CD14-positive monocyte (primary cell): ENCODE results near the gene TMEM167B. TPM values are rescaled to one million over a fixed set of nuclear protein-coding genes. Genes with fewer than 3 reads are reported as not detected.
A peak's percentile ranks its signal among the peaks of the same experiment; 100 is the strongest.

ENCODE experiments used
- DNase-seq, 3 donors: peaks; one replicate each; pipeline ENCODE4 v3.0.0-alpha.2; 2011 to 2022
- H2AFZ ChIP-seq: 2 replicates; pipeline ENCODE4 v1.6.0; 2012; ENCODE audit warnings: mild to moderate bottlenecking, low read depth, low read length, inconsistent platforms; ENCODE audit not compliant: insufficient read depth, poor library complexity, severe bottlenecking
- H3K27ac ChIP-seq, 2 donors: 1 replicate in 1 of 2; 2 replicates in 1 of 2; pipeline ENCODE4 v1.5.1; 2012 to 2013; ENCODE audit warnings: low read length in 2 of 2, control low read depth in 1 of 2, inconsistent platforms in 1 of 2, low read depth in 1 of 2, mild to moderate bottlenecking in 1 of 2
- H3K27me3 ChIP-seq, 2 donors: one replicate each; pipeline versions ENCODE4 v1.6.0 to v1.6.1; 2011 to 2013; ENCODE audit warnings: low read length in 2 of 2; ENCODE audit not compliant: control insufficient read depth in 2 of 2, insufficient read depth in 2 of 2
- H3K36me3 ChIP-seq, 2 donors: replicated peaks in 1 of 2; 1 replicate in 1 of 2; 2 replicates in 1 of 2; pipeline versions ENCODE4 v1.5.1 to v1.6.1; 2012 to 2013; ENCODE audit warnings: low read length in 2 of 2, control low read depth in 1 of 2, inconsistent platforms in 1 of 2, mild to moderate bottlenecking in 1 of 2; ENCODE audit not compliant: insufficient read depth in 2 of 2, control insufficient read depth in 1 of 2
- H3K4me1 ChIP-seq, 2 donors: 1 replicate in 1 of 2; 2 replicates in 1 of 2; pipeline versions ENCODE4 v1.5.1 to v1.6.1; 2012 to 2013; ENCODE audit warnings: low read length in 2 of 2, control low read depth in 1 of 2, inconsistent platforms in 1 of 2, mild to moderate bottlenecking in 1 of 2, moderate library complexity in 1 of 2; ENCODE audit not compliant: insufficient read depth in 2 of 2, control insufficient read depth in 1 of 2
- H3K4me2 ChIP-seq: replicated peaks from 2 replicates; pipeline ENCODE3; 2012; ENCODE audit warnings: low read length, moderate library complexity, mild to moderate bottlenecking; ENCODE audit not compliant: poor library complexity, severe bottlenecking; ENCODE audit errors: extremely low read depth
- H3K4me3 ChIP-seq, 3 experiments: fragments of 200-600 bp in 1 of 3; sonication (generic) in 1 of 3; replicated peaks in 1 of 3; 1 replicate in 2 of 3; 2 replicates in 1 of 3; pipeline ENCODE4 v1.5.1; 2011 to 2013; ENCODE audit warnings: low read length in 3 of 3, mild to moderate bottlenecking in 3 of 3, control low read depth in 2 of 3, low read depth in 2 of 3, inconsistent platforms in 1 of 3, moderate library complexity in 1 of 3
- H3K79me2 ChIP-seq: 2 replicates; pipeline ENCODE4 v1.6.0; 2012; ENCODE audit warnings: mild to moderate bottlenecking, control low read depth, inconsistent platforms, low read length, moderate library complexity; ENCODE audit not compliant: insufficient read depth
- H3K9ac ChIP-seq: 2 replicates; pipeline ENCODE4 v1.6.0; 2017; ENCODE audit warnings: low read length, mild to moderate bottlenecking; ENCODE audit not compliant: insufficient read depth, poor library complexity, severe bottlenecking
- H3K9me3 ChIP-seq, 2 donors: replicated peaks in 1 of 2; 1 replicate in 1 of 2; 2 replicates in 1 of 2; pipeline versions ENCODE4 v1.5.1 to v1.6.1; 2012 to 2013; ENCODE audit warnings: low read length in 2 of 2, control low read depth in 1 of 2; ENCODE audit not compliant: control insufficient read depth in 1 of 2, insufficient read depth in 1 of 2
- H4K20me1 ChIP-seq: 2 replicates; pipeline ENCODE4 v1.6.0; 2012; ENCODE audit warnings: mild to moderate bottlenecking, low read length, control low read depth, moderate library complexity; ENCODE audit not compliant: insufficient read depth
- H3K27ac Mint-ChIP-seq, 7 donors: one replicate each; pipeline ENCODE4 v1.8.0; 2020; ENCODE audit warnings: mild to moderate bottlenecking in 7 of 7, mixed read lengths in 7 of 7, moderate library complexity in 6 of 7, inconsistent platforms in 2 of 7
- H3K27me3 Mint-ChIP-seq, 3 donors: one replicate each; pipeline ENCODE4 v1.8.0; 2021 to 2022; ENCODE audit warnings: low read depth in 3 of 3, mild to moderate bottlenecking in 3 of 3, mixed read lengths in 3 of 3, moderate library complexity in 3 of 3, inconsistent platforms in 1 of 3
- H3K36me3 Mint-ChIP-seq, 2 donors: one replicate each; pipeline ENCODE4 v1.8.0; 2020; ENCODE audit warnings: mixed read lengths in 2 of 2, inconsistent platforms in 1 of 2, mild to moderate bottlenecking in 1 of 2
- H3K4me1 Mint-ChIP-seq: one replicate; pipeline ENCODE4 v1.8.0; 2020; ENCODE audit warnings: mild to moderate bottlenecking, mixed read lengths
- H3K4me3 Mint-ChIP-seq, 2 donors: one replicate each; pipeline ENCODE4 v1.8.0; 2020; ENCODE audit warnings: mild to moderate bottlenecking in 2 of 2, mixed read lengths in 2 of 2, moderate library complexity in 1 of 2
- H3K9me3 Mint-ChIP-seq, 7 donors: one replicate each; pipeline ENCODE4 v1.8.0; 2020 to 2022; ENCODE audit warnings: mixed read lengths in 7 of 7, mild to moderate bottlenecking in 6 of 7, moderate library complexity in 6 of 7, inconsistent platforms in 2 of 7
- WGBS: methylation state at CpG from one replicate; pipeline ENCODE4 v1.1.5; 2013; ENCODE audit warnings: missing lambda C conversion rate; ENCODE audit not compliant: insufficient coverage; 5-methylcytosine and 5-hydroxymethylcytosine counted together
- intact Hi-C, 2 donors: fragments of 100-400 bp; cut with micrococcal nuclease; formaldehyde crosslinking; loops; one replicate each; pipeline versions ENCODE4 v1.15.0 to v1.15.1; 2023
- polyA plus RNA-seq, 3 donors: library from polyadenylated mRNA; depleted of rRNA in 1 of 3; unstranded in 2 of 3; stranded (reverse) in 1 of 3; fragments of 300-500 nt in 2 of 3; fragments of >200 nt in 1 of 3; fragmentation: Illumina TruSeq in 2 of 3; gene quantifications; 1 replicate in 2 of 3; 2 replicates in 1 of 3; pipeline ENCODE4 v1.2.3, GENCODE V29; 2012 to 2021
- TF ChIP-seq, protein P1 (sequence below): fragments of 200-600 bp; IDR thresholded peaks from one replicate; pipeline ENCODE4 v1.8.0; 2022; ENCODE audit warnings: antibody characterized with exemption, mild to moderate bottlenecking

The TMEM167B gene
- polyA plus RNA-seq, 3 donors, result 39.2 to 50.8 (median 43.3) TPM

- whole genome bisulfite sequencing, result 94% methylated on average over 11 of the region's 31 CpGs
- Histone ChIP-seq H3K27me3 (no peaks in the 10 kb centered on the region), H2AFZ (peak overlapping the region; percentile 78), H3K4me3 (peak overlapping the region; percentile 14 to 97 (median 81)), H4K20me1 (peaks cover 2% of the 10 kb centered on the region), H3K79me2 (peaks cover 39% of the 10 kb centered on the region), H3K9ac (peak overlapping the region; percentile 82), H3K4me2 (peak overlapping the region; percentile 91), H3K9me3 (no peaks in the 10 kb centered on the region), H3K27ac (peak overlapping the region; percentile 96 to 98), H3K36me3 (peaks cover 14 to 20% of the 10 kb centered on the region in 2 donors), H3K4me1 (peaks cover 35 to 44% of the 10 kb centered on the region in 2 donors)
- H3K4me1 Mint-ChIP-seq, result peaks cover 40% of the 10 kb centered on the region
- H3K27ac Mint-ChIP-seq, result peak overlapping the region; percentile 98 to 99 (median 99)
- intact Hi-C loops, result loop anchor here (1.0 to 5.0 kb wide), 3 partner anchors 10 to 47 kb away; partner anchors contain the start of gene WDR47 (in 1 of the 2)
- peak overlapping the region; percentile 86 to 98 for H3K4me3 Mint-ChIP-seq
- H3K9me3 Mint-ChIP-seq, result peaks cover 0 to 5% (median 0%) of the 10 kb centered on the region in 7 donors
- H3K27me3 Mint-ChIP-seq, result peaks cover 0 to 2% (median 0%) of the 10 kb centered on the region in 3 donors
- DNase-seq, result peak in 2 of 3 donors; percentile 27 to 51
- TF ChIP-seq, protein P1, sequence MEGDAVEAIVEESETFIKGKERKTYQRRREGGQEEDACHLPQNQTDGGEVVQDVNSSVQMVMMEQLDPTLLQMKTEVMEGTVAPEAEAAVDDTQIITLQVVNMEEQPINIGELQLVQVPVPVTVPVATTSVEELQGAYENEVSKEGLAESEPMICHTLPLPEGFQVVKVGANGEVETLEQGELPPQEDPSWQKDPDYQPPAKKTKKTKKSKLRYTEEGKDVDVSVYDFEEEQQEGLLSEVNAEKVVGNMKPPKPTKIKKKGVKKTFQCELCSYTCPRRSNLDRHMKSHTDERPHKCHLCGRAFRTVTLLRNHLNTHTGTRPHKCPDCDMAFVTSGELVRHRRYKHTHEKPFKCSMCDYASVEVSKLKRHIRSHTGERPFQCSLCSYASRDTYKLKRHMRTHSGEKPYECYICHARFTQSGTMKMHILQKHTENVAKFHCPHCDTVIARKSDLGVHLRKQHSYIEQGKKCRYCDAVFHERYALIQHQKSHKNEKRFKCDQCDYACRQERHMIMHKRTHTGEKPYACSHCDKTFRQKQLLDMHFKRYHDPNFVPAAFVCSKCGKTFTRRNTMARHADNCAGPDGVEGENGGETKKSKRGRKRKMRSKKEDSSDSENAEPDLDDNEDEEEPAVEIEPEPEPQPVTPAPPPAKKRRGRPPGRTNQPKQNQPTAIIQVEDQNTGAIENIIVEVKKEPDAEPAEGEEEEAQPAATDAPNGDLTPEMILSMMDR, result peak; percentile 50
- H3K36me3 Mint-ChIP-seq, result peaks cover 17 to 27% of the 10 kb centered on the region in 2 donors
Measured at GRCh38 chr1:109089242-109090015, 1.1 kb upstream of the TMEM167B start.

DNA sequence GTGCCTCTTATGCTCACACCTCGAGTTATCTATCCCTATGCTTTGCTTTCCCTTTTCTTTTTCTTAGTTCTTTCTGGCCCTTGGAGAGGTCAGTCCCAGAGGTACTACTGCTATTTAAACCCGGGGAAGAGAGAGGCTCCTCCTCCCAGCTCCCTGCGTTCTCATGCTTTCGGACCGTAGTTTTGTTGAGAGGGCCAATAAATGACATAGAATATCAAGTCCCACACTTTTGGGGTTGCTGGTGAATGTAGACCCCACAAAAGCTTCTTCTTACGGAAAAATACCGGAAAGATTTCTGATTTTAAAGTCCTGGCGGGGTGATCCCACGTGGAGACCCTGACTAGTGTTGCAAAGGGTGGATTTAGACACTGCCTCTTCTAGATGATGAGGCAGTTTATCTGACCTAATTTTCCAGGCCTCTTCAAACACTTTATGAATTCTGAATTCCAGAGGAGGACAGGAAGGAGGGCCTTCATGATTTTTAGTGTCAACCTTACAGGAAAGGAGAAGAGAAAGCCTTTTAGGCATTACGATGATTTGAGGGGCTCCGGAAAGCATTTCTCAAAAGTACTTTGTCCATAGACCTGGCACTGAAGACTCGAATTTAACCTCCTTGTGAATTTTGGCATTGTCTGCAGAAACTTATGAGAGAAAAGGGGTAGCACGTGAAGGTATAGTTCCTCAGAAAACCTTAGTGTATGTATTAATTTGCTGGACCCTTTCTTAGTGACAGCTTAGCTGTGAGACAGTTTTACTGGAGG, 694 bp downstream of the TMEM167B start:
- H3K9me3 ChIP-seq, result no peaks in the 10 kb centered on the region
- 0% methylated on average over 3 of the region's 13 CpGs for WGBS
- peaks cover 40% of the 10 kb centered on the region for H3K4me1 Mint-ChIP-seq

More for the DNA sequence above, 694 bp downstream of the TMEM167B start:
- H3K9ac ChIP-seq, result peak overlapping the region; percentile 82
- Mint-ChIP-seq H3K27me3 (peaks cover 0 to 2% (median 0%) of the 10 kb centered on the region in 3 donors), H3K36me3 (peaks cover 34 to 43% of the 10 kb centered on the region in 2 donors), H3K9me3 (peaks cover 0 to 5% (median 0%) of the 10 kb centered on the region in 7 donors), H3K4me3 (peak overlapping the region; percentile 86 to 98), H3K27ac (peak overlapping the region; percentile 98 to 99 (median 99))
- TF ChIP-seq, protein P1, result no peak
- H4K20me1 ChIP-seq, result peaks cover 8% of the 10 kb centered on the region
- intact Hi-C loops, result loop anchor here in 1 of 2 donors (2.0 to 5.0 kb wide), 2 partner anchors 16 to 49 kb away; partner anchors contain the start of gene WDR47
- H3K36me3 ChIP-seq, result peaks cover 32 to 38% of the 10 kb centered on the region in 2 donors
- peaks cover 35 to 44% of the 10 kb centered on the region in 2 donors for H3K4me1 ChIP-seq
- H3K4me3 ChIP-seq, result peak overlapping the region; percentile 80 to 97 (median 81)
- peak overlapping the region; percentile 78 for H2AFZ ChIP-seq
- H3K27me3 ChIP-seq, result no peaks in the 10 kb centered on the region
- peak overlapping the region; percentile 91 for H3K4me2 ChIP-seq
- peak overlapping the region; percentile 96 to 98 for H3K27ac ChIP-seq
- peaks cover 58% of the 10 kb centered on the region for H3K79me2 ChIP-seq
- peak in 2 of 3 donors; percentile 39 to 49 for DNase-seq
